DOHH2 (cell line): Measurements from ENCODE around the gene PREX1.
A peak's percentile ranks its signal among the peaks of the same experiment; 100 is the strongest.

Experiments
- H3F3A ChIP-seq: fragments of 200-600 bp; sonication (generic), shearing (Covaris generic); 2 replicates; pipeline ENCODE4 v1.6.0; 2016; ENCODE audit warnings: antibody characterized with exemption, mild to moderate bottlenecking; ENCODE audit not compliant: control insufficient read depth, insufficient read depth
- H3K27ac ChIP-seq: fragments of 200-600 bp; sonication (generic); 2 replicates; pipeline ENCODE4 v1.5.1; 2014; ENCODE audit warnings: low read depth, mild to moderate bottlenecking, low read length, moderate library complexity
- H3K27me3 ChIP-seq: fragments of 200-600 bp; sonication (generic); 2 replicates; pipeline ENCODE4 v1.6.1; 2014; ENCODE audit warnings: mild to moderate bottlenecking, low read length, mixed read lengths; ENCODE audit not compliant: control insufficient read depth
- H3K36me3 ChIP-seq: fragments of 200-600 bp; sonication (generic); 2 replicates; pipeline ENCODE4 v1.6.1; 2014; ENCODE audit warnings: mild to moderate bottlenecking, low read length, moderate library complexity, mixed read lengths; ENCODE audit not compliant: control insufficient read depth
- H3K4me1 ChIP-seq: fragments of 200-600 bp; sonication (generic); 2 replicates; pipeline ENCODE4 v1.6.1; 2014; ENCODE audit warnings: mild to moderate bottlenecking, low read length, mixed read lengths; ENCODE audit not compliant: control insufficient read depth
- H3K4me2 ChIP-seq: fragments of 200-600 bp; sonication (generic); 2 replicates; pipeline ENCODE4 v1.6.0; 2014; ENCODE audit warnings: mild to moderate bottlenecking, low read length, moderate library complexity
- H3K4me3 ChIP-seq: fragments of 200-600 bp; sonication (generic); 2 replicates; pipeline ENCODE4 v1.5.1; 2014; ENCODE audit warnings: mild to moderate bottlenecking, low read length, mixed read lengths
- H3K79me2 ChIP-seq: fragments of 200-600 bp; sonication (generic); 2 replicates; pipeline ENCODE4 v1.6.1; 2014; ENCODE audit warnings: mild to moderate bottlenecking, low read length, mixed read lengths; ENCODE audit not compliant: control insufficient read depth
- H3K9me2 ChIP-seq: fragments of 200-600 bp; sonication (generic); replicated peaks from 2 replicates; pipeline ENCODE4 v1.6.1; 2014; ENCODE audit warnings: mild to moderate bottlenecking, low read length, mixed read lengths; ENCODE audit not compliant: control insufficient read depth
- H3K9me3 ChIP-seq: fragments of 200-600 bp; sonication (generic); 2 replicates; pipeline ENCODE4 v1.6.1; 2014; ENCODE audit warnings: antibody characterized with exemption, low read length, mixed read lengths; ENCODE audit not compliant: control insufficient read depth, insufficient read depth
- H4K20me1 ChIP-seq: fragments of 200-600 bp; sonication (generic); 2 replicates; pipeline ENCODE4 v1.6.0; 2014; ENCODE audit warnings: low read depth, mild to moderate bottlenecking, antibody characterized with exemption, low read length, moderate library complexity; ENCODE audit not compliant: control insufficient read depth, insufficient read depth
- EZH2phosphoT487 ChIP-seq: fragments of 200-600 bp; sonication (generic); IDR thresholded peaks from 2 replicates; pipeline ENCODE4 v1.6.1; 2017; ENCODE audit warnings: borderline replicate concordance, mild to moderate bottlenecking, antibody characterized with exemption, low read length, moderate library complexity, mixed read lengths
- TF ChIP-seq, protein P1 (sequence below): fragments of 200-600 bp; sonication (generic); IDR thresholded peaks from one replicate; pipeline ENCODE4 v1.5.1; 2014; ENCODE audit warnings: antibody characterized with exemption, mild to moderate bottlenecking, low read depth, low read length; ENCODE audit not compliant: poor library complexity, severe bottlenecking

Gene PREX1

DNA sequence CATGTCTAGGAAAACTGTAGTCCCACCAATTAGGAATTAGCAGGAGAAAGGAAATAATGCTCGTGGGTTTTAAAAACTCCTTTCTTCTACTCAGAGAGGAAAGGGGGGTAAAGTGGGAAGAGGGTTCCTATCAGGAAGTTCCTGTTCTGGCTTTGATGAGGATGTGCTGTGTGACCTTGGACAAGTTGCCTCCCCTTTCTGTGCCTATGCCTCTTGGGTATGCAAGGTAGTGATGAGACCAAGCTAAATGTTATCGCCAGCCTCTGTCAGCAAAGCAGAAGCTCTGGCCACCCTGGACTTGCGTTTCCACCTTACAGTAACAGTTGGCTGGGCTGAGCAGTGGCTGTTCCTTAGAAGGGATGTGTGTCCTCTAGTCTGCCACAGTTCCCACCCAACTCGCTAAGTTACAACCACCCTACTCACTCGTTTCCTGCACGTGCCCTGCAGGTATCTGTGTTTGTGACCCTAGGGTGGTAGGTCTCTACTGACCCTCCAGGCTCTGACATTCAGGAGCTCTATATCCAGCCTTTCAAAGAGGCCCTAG, 110.0 kb downstream of the PREX1 start:
- Histone ChIP-seq H3F3A (no peaks in the 10 kb centered on the region), H4K20me1 (no peaks in the 10 kb centered on the region), H3K27ac (no peak overlapping the region), H3K4me1 (peaks cover 58% of the 10 kb centered on the region), H3K9me2 (no peaks in the 10 kb centered on the region), H3K36me3 (no peaks in the 10 kb centered on the region), H3K4me3 (peak overlapping the region; percentile 6), H3K79me2 (no peaks in the 10 kb centered on the region), H3K4me2 (peak overlapping the region; percentile 24), H3K9me3 (no peaks in the 10 kb centered on the region), H3K27me3 (no peaks in the 10 kb centered on the region)
- TF ChIP-seq, protein P1, sequence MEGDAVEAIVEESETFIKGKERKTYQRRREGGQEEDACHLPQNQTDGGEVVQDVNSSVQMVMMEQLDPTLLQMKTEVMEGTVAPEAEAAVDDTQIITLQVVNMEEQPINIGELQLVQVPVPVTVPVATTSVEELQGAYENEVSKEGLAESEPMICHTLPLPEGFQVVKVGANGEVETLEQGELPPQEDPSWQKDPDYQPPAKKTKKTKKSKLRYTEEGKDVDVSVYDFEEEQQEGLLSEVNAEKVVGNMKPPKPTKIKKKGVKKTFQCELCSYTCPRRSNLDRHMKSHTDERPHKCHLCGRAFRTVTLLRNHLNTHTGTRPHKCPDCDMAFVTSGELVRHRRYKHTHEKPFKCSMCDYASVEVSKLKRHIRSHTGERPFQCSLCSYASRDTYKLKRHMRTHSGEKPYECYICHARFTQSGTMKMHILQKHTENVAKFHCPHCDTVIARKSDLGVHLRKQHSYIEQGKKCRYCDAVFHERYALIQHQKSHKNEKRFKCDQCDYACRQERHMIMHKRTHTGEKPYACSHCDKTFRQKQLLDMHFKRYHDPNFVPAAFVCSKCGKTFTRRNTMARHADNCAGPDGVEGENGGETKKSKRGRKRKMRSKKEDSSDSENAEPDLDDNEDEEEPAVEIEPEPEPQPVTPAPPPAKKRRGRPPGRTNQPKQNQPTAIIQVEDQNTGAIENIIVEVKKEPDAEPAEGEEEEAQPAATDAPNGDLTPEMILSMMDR, result no peak
- no peak for TF ChIP-seq EZH2phosphoT487

DNA sequence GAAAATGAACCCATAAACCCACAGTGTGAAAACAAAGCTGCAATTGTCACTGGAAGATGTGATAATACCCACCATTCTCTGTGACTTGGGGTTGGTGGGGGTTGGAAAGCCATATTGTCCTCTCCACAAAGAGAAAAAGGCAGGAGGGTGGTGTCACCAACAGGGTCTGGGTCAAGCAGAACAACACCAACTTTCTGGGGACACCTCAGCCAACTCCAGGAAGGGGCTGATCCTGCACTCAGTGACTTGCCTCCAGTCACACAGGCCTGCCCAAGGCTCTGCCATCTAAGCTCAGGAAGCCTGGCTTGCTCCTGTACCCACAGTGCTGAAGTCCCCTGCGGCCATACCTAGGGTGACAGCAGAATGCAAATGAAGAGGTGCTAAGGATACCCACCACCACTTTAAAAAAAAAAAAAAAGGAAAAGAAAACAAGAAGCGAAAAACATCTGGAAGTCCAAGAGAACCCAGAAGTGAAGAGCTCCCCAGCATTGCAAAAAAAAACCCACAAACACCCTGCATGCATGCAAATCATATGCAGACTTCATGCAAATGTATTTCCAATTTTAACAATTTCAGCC, 110.6 kb downstream of the PREX1 start:
- Histone ChIP-seq H3F3A (no peaks in the 10 kb centered on the region), H3K9me3 (no peaks in the 10 kb centered on the region), H3K4me3 (no peak overlapping the region), H3K9me2 (no peaks in the 10 kb centered on the region), H3K27ac (no peak overlapping the region), H4K20me1 (no peaks in the 10 kb centered on the region), H3K27me3 (no peaks in the 10 kb centered on the region), H3K79me2 (no peaks in the 10 kb centered on the region), H3K36me3 (no peaks in the 10 kb centered on the region), H3K4me1 (peaks cover 57% of the 10 kb centered on the region), H3K4me2 (peak overlapping the region; percentile 24)
- TF ChIP-seq EZH2phosphoT487, result no peak
- TF ChIP-seq, protein P1, result no peak

DNA sequence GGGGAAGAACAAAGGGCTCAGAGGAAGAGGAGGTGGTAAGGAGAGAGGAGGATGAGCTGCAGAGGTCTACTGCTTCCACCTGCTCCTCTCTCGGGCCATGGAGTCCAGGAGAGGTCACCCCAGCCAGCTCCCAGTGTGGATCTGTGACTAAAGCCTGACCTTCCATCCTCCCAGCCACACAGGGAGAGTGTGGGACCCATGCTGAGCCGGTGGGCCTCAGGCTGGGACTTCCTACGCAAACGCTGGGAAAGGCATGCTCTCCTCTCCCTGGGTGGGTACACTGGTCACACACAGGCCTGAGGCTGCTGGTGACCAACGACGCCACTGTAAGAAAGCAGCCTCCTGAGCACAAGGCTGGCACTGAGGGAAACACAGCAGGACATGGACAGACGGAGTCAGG, 111.3 kb downstream of the PREX1 start:
- H3K4me2 ChIP-seq, result no peak overlapping the region
- H3F3A ChIP-seq, result no peaks in the 10 kb centered on the region
- no peaks in the 10 kb centered on the region for H3K36me3 ChIP-seq
- no peaks in the 10 kb centered on the region for H3K9me3 ChIP-seq
- no peaks in the 10 kb centered on the region for H3K27me3 ChIP-seq
- H3K9me2 ChIP-seq, result no peaks in the 10 kb centered on the region
- no peak overlapping the region for H3K27ac ChIP-seq
- no peak for TF ChIP-seq EZH2phosphoT487
- TF ChIP-seq, protein P1, result no peak
- no peak overlapping the region for H3K4me3 ChIP-seq
- H3K4me1 ChIP-seq, result peaks cover 51% of the 10 kb centered on the region
- H4K20me1 ChIP-seq, result no peaks in the 10 kb centered on the region
- H3K79me2 ChIP-seq, result no peaks in the 10 kb centered on the region
